HG03558 (cell line): Measurements from ENCODE around the gene GJC1.
"Not testable (repeated sequence)": the region's sequence is repeated elsewhere in the genome, so short reads cannot be mapped to it uniquely, and the experiment has no call there.

Experiments
- ATAC-seq: cut with Tn5 transposase; IDR thresholded peaks from one replicate; pipeline ENCODE4 v1.9.1; 2021; ENCODE audit warnings: moderate number of reproducible peaks; ENCODE audit not compliant: unreplicated experiment; ENCODE audit errors: extremely low read depth

GJC1 gene

GRCh38 chr17:44846206-44846605 is 16.1 kb upstream of the GJC1 start:
- no peak for ATAC-seq

- no peak for ATAC-seq
These were observed 14.3 kb upstream of the GJC1 start for GRCh38 chr17:44844390-44844830.

- ATAC-seq = no peak
These were observed 12.7 kb upstream of the GJC1 start for GRCh38 chr17:44842748-44843147.

GRCh38 chr17:44840936-44841335 is 10.8 kb upstream of the GJC1 start:
- ATAC-seq = no peak

GRCh38 chr17:44840274-44840673 is 10.2 kb upstream of the GJC1 start:
- ATAC-seq = no peak

GRCh38 chr17:44837196-44837595 is 7.1 kb upstream of the GJC1 start:
- no peak for ATAC-seq

- ATAC-seq = no peak
These were observed 2.7 kb upstream of the GJC1 start for GRCh38 chr17:44832805-44833204.

- ATAC-seq = no peak
These were observed 1.3 kb upstream of the GJC1 start for GRCh38 chr17:44831371-44831770.

GRCh38 chr17:44830359-44831288 is 537 bp upstream of the GJC1 start:
- no peak for ATAC-seq

- no peak for ATAC-seq
These were observed 1.1 kb downstream of the GJC1 start for GRCh38 chr17:44828919-44829522.

- ATAC-seq = no peak
These were observed 2.2 kb downstream of the GJC1 start for GRCh38 chr17:44827863-44828262.

GRCh38 chr17:44826123-44826790 is 3.8 kb downstream of the GJC1 start:
- ATAC-seq = no peak

GRCh38 chr17:44825236-44825635 is 4.9 kb downstream of the GJC1 start:
- ATAC-seq = not testable (repeated sequence)

- ATAC-seq = no peak
These were observed 9.4 kb downstream of the GJC1 start for GRCh38 chr17:44820631-44821212.

- not testable (repeated sequence) for ATAC-seq
These were observed 11.6 kb downstream of the GJC1 start for GRCh38 chr17:44818508-44818907.

- no peak for ATAC-seq
These were observed 17.8 kb downstream of the GJC1 start for GRCh38 chr17:44812263-44812662.

- not testable (repeated sequence) for ATAC-seq
These were observed 21.3 kb downstream of the GJC1 start for GRCh38 chr17:44808656-44809388.

GRCh38 chr17:44808156-44808555 is 21.9 kb downstream of the GJC1 start:
- ATAC-seq = no peak

- ATAC-seq = no peak
These were observed 22.3 kb downstream of the GJC1 start for GRCh38 chr17:44807817-44808155.
